ENCODE results near the gene SCGB1C2. TPM values are rescaled to one million over a fixed set of nuclear protein-coding genes. Genes with fewer than 3 reads are reported as not detected.

Gene SCGB1C2
- total and polyA plus RNA-seq, 7 donors: not detected

GRCh38 chr17:148757-149156 is 11.4 kb downstream of the SCGB1C2 start:
- peaks cover 0 to under 1% (median under 1%) of the 10 kb centered on the region in 4 donors for H3K4me1 ChIP-seq

DNA sequence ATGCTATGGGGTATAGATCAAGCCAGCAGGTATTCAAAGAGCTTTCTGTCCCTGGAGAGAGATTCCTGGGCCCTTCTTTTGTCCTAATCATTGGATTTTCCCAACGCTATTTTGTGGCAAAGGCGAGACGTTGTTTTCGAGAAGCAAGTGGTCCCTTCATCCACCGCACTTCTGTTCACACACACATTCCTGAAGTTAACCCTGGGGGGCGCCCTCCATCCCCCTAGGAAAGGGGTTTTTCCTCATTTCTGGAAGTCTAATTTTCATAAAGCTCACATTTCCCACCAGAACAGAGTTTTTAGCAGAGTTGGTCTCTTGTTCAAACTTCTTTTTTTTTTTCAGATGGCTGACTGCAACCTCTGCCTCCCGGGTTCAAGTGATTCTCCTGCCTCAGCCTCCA is 11.9 kb downstream of the SCGB1C2 start:
- Histone ChIP-seq H3K9me3 (no peaks in the 10 kb centered on the region), H3K36me3 (no peaks in the 10 kb centered on the region), H3K4me1 (no peaks in the 10 kb centered on the region), H3K27me3 (no peaks in the 10 kb centered on the region), H3K27ac (no peak overlapping the region), H3K4me3 (no peak overlapping the region)
- WGBS, 2 donors: 88 to 91% methylated on average over 7 of the region's 7 CpGs
- TF ChIP-seq, protein P1, sequence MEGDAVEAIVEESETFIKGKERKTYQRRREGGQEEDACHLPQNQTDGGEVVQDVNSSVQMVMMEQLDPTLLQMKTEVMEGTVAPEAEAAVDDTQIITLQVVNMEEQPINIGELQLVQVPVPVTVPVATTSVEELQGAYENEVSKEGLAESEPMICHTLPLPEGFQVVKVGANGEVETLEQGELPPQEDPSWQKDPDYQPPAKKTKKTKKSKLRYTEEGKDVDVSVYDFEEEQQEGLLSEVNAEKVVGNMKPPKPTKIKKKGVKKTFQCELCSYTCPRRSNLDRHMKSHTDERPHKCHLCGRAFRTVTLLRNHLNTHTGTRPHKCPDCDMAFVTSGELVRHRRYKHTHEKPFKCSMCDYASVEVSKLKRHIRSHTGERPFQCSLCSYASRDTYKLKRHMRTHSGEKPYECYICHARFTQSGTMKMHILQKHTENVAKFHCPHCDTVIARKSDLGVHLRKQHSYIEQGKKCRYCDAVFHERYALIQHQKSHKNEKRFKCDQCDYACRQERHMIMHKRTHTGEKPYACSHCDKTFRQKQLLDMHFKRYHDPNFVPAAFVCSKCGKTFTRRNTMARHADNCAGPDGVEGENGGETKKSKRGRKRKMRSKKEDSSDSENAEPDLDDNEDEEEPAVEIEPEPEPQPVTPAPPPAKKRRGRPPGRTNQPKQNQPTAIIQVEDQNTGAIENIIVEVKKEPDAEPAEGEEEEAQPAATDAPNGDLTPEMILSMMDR (IDR thresholded peaks at IDR 0.05): no peak
- TF ChIP-seq EP300 (IDR thresholded peaks at IDR 0.05): no peak
- no peak for TF ChIP-seq POLR2AphosphoS5 (IDR thresholded peaks at IDR 0.05)
- no peak for TF ChIP-seq POLR2A (IDR thresholded peaks at IDR 0.05)
- peak; percentile 15 for DNase-seq
- intact Hi-C loops (cut with DNase I): no loop called here

More at GRCh38 chr17:148757-149156, 11.4 kb downstream of the SCGB1C2 start:
- Histone ChIP-seq H3K27me3 (no peaks in the 10 kb centered on the region), H3K27ac (no peak overlapping the region), H3K36me3 (no peaks in the 10 kb centered on the region), H3K9me3 (no peaks in the 10 kb centered on the region), H3K4me3 (no peak overlapping the region)
- peak; percentile 48 for DNase-seq
- intact Hi-C loops (cut with DNase I): no loop called here
- TF ChIP-seq EP300 (IDR thresholded peaks at IDR 0.05) (no peak), POLR2A (IDR thresholded peaks at IDR 0.05) (no peak), POLR2AphosphoS5 (IDR thresholded peaks at IDR 0.05) (no peak)
- TF ChIP-seq, protein P1 (IDR thresholded peaks at IDR 0.05): no peak
- 67 to 84% methylated on average over 11 of the region's 11 CpGs for WGBS, 2 donors

DNA sequence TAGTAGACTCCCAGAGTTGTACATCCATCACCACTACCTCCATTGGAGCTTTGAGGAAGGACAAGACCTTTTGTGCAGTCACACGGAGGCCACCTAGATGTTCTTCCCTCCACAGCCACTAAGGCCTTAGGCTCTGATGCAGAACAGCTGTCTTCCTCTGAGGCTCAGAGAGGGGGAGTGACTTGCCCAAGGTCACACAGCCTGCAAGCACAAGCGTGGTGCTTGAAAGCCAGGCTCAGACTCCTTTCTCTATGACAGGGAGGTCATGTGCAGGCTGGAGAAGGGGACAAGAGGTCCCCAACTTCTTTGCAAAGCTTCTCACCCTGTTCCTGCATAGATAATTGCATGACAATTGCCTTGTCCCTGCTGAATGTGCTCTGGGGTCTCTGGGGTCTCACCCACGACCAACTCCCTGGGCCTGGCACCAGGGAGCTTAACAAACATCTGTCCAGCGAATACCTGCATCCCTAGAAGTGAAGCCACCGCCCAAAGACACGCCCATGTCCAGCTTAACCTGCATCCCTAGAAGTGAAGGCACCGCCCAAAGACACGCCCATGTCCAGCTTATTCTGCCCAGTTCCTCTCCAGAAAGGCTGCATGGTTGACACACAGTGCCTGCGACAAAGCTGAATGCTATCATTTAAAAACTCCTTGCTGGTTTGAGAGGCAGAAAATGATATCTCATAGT is 12.7 kb downstream of the SCGB1C2 start:
- peak; percentile 33 for DNase-seq
- intact Hi-C loops (cut with DNase I): no loop called here
- TF ChIP-seq EP300 (IDR thresholded peaks at IDR 0.05) (no peak), POLR2AphosphoS5 (IDR thresholded peaks at IDR 0.05) (no peak), POLR2A (IDR thresholded peaks at IDR 0.05) (no peak)
- TF ChIP-seq, protein P1 (IDR thresholded peaks at IDR 0.05): no peak
- Histone ChIP-seq H3K36me3 (no peaks in the 10 kb centered on the region), H3K4me1 (no peaks in the 10 kb centered on the region), H3K9me3 (no peaks in the 10 kb centered on the region), H3K27me3 (no peaks in the 10 kb centered on the region), H3K27ac (no peak overlapping the region), H3K4me3 (no peak overlapping the region)
- WGBS, 2 donors: 47 to 77% methylated on average over 9 of the region's 9 CpGs

DNA sequence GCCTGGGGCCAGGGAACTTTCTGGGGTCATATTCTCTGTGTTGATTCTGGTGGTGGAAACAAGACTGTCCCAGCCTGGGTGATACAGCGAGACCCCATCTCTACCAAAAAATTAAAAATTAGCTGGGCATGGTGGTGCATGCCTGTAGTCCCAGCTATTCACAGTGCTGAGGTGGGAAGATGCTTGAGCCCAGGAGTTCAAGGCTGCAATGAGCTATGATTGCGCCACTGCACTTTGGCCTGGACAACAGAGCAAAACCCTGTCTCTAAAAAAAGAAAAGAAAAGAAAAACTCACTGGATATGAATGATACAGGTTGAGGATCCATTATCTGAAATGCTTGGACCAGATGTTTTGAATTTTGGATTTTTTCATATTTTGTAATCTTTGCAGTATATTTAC is 13.6 kb downstream of the SCGB1C2 start:
- Histone ChIP-seq H3K4me1 (no peaks in the 10 kb centered on the region), H3K27me3 (no peaks in the 10 kb centered on the region), H3K27ac (no peak overlapping the region), H3K4me3 (no peak overlapping the region), H3K36me3 (no peaks in the 10 kb centered on the region), H3K9me3 (no peaks in the 10 kb centered on the region)
- TF ChIP-seq, protein P1 (IDR thresholded peaks at IDR 0.05): no peak
- TF ChIP-seq POLR2AphosphoS5 (IDR thresholded peaks at IDR 0.05) (no peak), EP300 (IDR thresholded peaks at IDR 0.05) (no peak), POLR2A (IDR thresholded peaks at IDR 0.05) (no peak)
- 91 to 93% methylated on average over 2 of the region's 2 CpGs for WGBS, 2 donors
- peak; percentile 21 for DNase-seq
- intact Hi-C loops (cut with DNase I): no loop called here
